Small intestine (tissue), 7 donors: ENCODE results near the gene INPP4A. TPM values are rescaled to one million over a fixed set of nuclear protein-coding genes. Genes with fewer than 3 reads are reported as not detected.

Experiments used
- DNase-seq, 2 donors: peaks; one replicate each; pipeline versions ENCODE4 v3.0.0 to v3.0.0-alpha.2; 2013
- FAIRE-seq: peaks from 2 replicates; lab custom pipeline; 2012; peaks lifted over from hg19 to GRCh38; lab: Jason Lieb, UNC
- H3K27ac ChIP-seq, 3 donors: one replicate each; pipeline ENCODE4 v1.5.1; 2013; ENCODE audit warnings: low read length in 2 of 3, mild to moderate bottlenecking in 2 of 3, control low read depth in 1 of 3, inconsistent platforms in 1 of 3, low read depth in 1 of 3, moderate library complexity in 1 of 3
- H3K27me3 ChIP-seq, 3 donors: one replicate each; pipeline ENCODE4 v1.6.1; 2013; ENCODE audit warnings: low read length in 3 of 3, inconsistent platforms in 1 of 3; ENCODE audit not compliant: control insufficient read depth in 3 of 3, insufficient read depth in 3 of 3
- H3K36me3 ChIP-seq, 3 donors: one replicate each; pipeline ENCODE4 v1.6.1; 2013; ENCODE audit warnings: low read length in 3 of 3, inconsistent platforms in 1 of 3, low read depth in 1 of 3, mild to moderate bottlenecking in 1 of 3, moderate library complexity in 1 of 3; ENCODE audit not compliant: control insufficient read depth in 3 of 3, insufficient read depth in 2 of 3
- H3K4me1 ChIP-seq, 3 donors: one replicate each; pipeline ENCODE4 v1.6.1; 2013; ENCODE audit warnings: low read length in 2 of 3, inconsistent platforms in 1 of 3, low read depth in 1 of 3, mild to moderate bottlenecking in 1 of 3, moderate library complexity in 1 of 3; ENCODE audit not compliant: control insufficient read depth in 3 of 3, insufficient read depth in 2 of 3
- H3K4me3 ChIP-seq, 3 donors: one replicate each; pipeline ENCODE4 v1.5.1; 2013; ENCODE audit warnings: low read length in 3 of 3, control low read depth in 1 of 3, inconsistent platforms in 1 of 3, low read depth in 1 of 3, mild to moderate bottlenecking in 1 of 3, moderate library complexity in 1 of 3
- H3K9me3 ChIP-seq, 2 donors: one replicate each; pipeline ENCODE4 v1.6.1; 2013; ENCODE audit warnings: low read depth in 1 of 2, low read length in 1 of 2; ENCODE audit not compliant: control insufficient read depth in 2 of 2, insufficient read depth in 1 of 2
- WGBS, 3 donors: extraction: QIAGEN DNeasy Blood & Tissue Kit; methylation state at CpG; one replicate each; pipeline ENCODE4 v1.1.7; 2013; 5-methylcytosine and 5-hydroxymethylcytosine counted together
- polyA plus RNA-seq, 4 donors: library from polyadenylated mRNA; stranded (reverse) in 3 of 4; unstranded in 1 of 4; fragments of 200-250 nt in 3 of 4; fragments of 120-200 nt in 1 of 4; gene quantifications; one replicate each; pipeline versions ENCODE4 v1.2.1 to v1.2.3, GENCODE V29; 2013
- donor health status: healthy with polysubstance abuse.
- donor health status: control.
- donor health status: control.
- donor health status: Bipolar disorder and iron deficiency.
- donor health status: healthy.

Gene INPP4A
- polyA plus RNA-seq, 4 donors = 1.6 to 8.3 (median 4.1) TPM

DNA sequence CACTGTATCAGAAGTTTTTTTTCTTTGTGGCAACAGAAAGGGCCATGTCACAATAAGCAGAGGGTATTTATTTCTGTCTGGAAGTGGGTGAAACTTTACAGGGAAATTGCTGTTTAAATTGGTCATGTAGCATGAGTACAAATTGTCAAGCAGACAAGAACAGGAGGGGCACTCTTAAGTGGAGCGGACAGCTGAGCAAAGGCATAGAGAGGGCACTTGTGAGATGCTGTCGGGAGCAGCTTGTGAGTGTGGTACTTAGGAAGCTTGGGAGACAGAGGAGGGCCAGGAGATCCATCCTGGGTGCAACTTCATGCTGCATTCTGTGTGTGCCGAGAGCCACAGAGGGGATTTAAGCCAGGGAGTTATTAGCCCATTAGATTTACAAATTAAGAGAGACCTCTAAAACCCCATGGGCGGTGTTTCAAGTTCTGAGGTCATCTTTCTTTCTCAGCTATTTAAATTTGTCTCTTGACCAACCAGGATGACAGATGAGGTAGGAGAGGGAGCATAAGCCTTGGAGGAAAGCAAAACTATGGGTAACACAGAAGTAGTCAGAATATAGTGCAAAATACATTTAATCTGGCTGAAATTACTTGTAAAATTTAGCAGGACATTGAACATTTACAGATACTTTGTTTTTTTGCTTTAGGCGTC is 30.4 kb downstream of the INPP4A start:
- FAIRE-seq (no peak), DNase-seq (no peak)
- H3K27me3 ChIP-seq = no peaks in the 10 kb centered on the region
- peaks cover 0 to 11% (median 0%) of the 10 kb centered on the region in 3 donors for H3K36me3 ChIP-seq
- H3K4me3 ChIP-seq = no peak overlapping the region
- H3K27ac ChIP-seq = no peak overlapping the region
- peaks cover 4 to 30% (median 7%) of the 10 kb centered on the region in 3 donors for H3K4me1 ChIP-seq
- H3K9me3 ChIP-seq = no peaks in the 10 kb centered on the region
- WGBS, 3 donors = 83 to 91% (median 91%) methylated on average over 5 of the region's 5 CpGs

DNA sequence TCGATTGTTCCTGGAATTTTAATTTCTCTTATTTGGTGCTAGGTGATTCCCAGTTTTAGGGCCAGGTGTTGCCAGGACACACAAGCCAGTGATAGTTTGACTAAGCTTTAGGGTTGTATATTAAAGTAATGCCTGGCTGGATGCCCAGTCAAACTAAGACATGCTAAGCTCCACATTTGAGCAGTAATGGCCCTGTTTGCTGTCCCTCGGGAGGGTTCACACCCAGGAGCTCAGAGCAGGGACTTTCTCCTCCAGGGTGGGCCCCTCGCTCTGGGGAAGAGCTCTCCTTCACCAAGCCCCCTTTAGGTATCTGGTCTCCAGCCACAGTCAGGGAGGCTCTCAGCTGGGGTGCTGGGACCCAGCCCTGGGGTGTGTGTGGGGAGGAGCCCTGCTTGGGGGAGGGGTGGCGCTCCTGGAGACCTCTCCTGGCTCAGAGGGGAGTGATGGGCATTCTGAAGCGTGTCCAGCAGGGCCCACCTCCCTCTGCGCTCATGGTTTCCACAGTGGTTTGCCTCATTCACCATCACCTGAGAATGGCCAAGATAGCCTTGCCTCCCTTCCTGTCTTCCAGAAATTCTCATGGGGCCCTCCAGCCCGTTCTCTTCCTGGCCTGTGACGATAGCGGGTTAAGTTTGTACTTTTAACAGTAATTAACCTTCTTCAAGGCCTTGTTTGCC is 31.7 kb downstream of the INPP4A start:
- 44 to 77% (median 60%) methylated on average over 9 of the region's 9 CpGs for WGBS, 3 donors
- Histone ChIP-seq H3K36me3 (peaks cover 0 to 8% (median 0%) of the 10 kb centered on the region in 3 donors), H3K4me1 (peaks cover 4 to 31% (median 7%) of the 10 kb centered on the region in 3 donors), H3K9me3 (no peaks in the 10 kb centered on the region), H3K4me3 (no peak overlapping the region), H3K27me3 (no peaks in the 10 kb centered on the region), H3K27ac (no peak overlapping the region)
- FAIRE-seq = no peak
- DNase-seq = peak; percentile 19 to 51

- H3K27me3 ChIP-seq = no peaks in the 10 kb centered on the region
- no peak overlapping the region for H3K27ac ChIP-seq
- H3K9me3 ChIP-seq = no peaks in the 10 kb centered on the region
- peaks cover 4 to 29% (median 7%) of the 10 kb centered on the region in 3 donors for H3K4me1 ChIP-seq
- DNase-seq (no peak), FAIRE-seq (no peak)
- no peak overlapping the region for H3K4me3 ChIP-seq
- peaks cover 0 to 8% (median 0%) of the 10 kb centered on the region in 3 donors for H3K36me3 ChIP-seq
- 94 to 96% (median 95%) methylated on average over 10 of the region's 10 CpGs for WGBS, 3 donors
Measured at GRCh38 chr2:98477036-98477435, 32.4 kb downstream of the INPP4A start.

DNA sequence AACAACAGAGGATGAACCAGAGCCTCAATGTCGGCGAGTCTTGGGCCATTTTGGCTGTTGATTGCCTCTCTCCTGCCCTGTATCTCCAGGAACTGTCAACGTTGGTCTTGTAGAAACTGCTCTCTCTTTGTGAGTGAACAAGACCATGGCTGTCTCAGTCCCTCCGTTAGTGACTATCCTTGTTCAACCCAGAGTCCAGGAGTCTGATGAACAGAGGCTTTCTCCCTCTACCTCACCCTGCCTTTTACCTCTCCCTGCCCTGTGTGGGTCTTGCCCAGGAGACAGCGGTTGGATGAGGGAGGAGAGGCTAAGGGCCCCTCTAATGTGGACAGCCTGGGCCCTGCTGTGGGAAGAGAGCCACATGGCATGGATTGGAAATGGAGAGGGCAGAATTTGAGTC is 32.8 kb downstream of the INPP4A start:
- DNase-seq = no peak
- H3K4me1 ChIP-seq = peaks cover 4 to 25% (median 7%) of the 10 kb centered on the region in 3 donors
- 95 to 100% (median 96%) methylated on average over 5 of the region's 5 CpGs for WGBS, 3 donors
- no peaks in the 10 kb centered on the region for H3K27me3 ChIP-seq
- FAIRE-seq = no peak
- no peak overlapping the region for H3K27ac ChIP-seq
- H3K36me3 ChIP-seq = peaks cover 0 to 8% (median 0%) of the 10 kb centered on the region in 3 donors
- H3K9me3 ChIP-seq = no peaks in the 10 kb centered on the region
- H3K4me3 ChIP-seq = no peak overlapping the region

DNA sequence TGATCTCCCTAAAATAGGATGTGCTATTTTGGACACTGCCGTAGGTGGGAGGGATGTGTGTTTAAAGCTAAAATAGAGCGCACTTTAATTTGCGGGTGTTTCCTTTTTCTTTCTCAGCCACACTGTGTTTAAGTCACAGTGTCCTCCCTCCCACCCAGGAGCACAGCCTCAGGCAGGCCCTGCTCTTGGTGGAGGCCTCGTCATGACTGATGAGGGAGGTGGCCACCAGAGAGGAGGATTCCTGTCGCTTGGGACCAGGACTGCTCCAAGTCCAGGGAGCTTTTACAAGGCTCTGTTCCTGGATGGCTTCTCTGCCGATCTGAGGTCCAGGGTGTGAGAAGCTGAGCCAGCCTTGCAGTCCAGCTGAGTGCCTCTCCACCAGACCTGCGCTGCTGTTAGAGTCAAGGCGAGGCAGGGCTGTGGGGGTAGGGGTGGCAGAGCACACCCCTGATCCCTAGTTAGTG is 33.5 kb downstream of the INPP4A start:
- H3K36me3 ChIP-seq = peaks cover 0 to 8% (median 0%) of the 10 kb centered on the region in 3 donors
- no peaks in the 10 kb centered on the region for H3K27me3 ChIP-seq
- DNase-seq (no peak), FAIRE-seq (no peak)
- WGBS, 3 donors = 86 to 97% (median 96%) methylated on average over 8 of the region's 8 CpGs
- peaks cover 4 to 25% (median 7%) of the 10 kb centered on the region in 3 donors for H3K4me1 ChIP-seq
- H3K4me3 ChIP-seq = no peak overlapping the region
- no peak overlapping the region for H3K27ac ChIP-seq
- no peaks in the 10 kb centered on the region for H3K9me3 ChIP-seq

GRCh38 chr2:98478907-98479306 is 34.2 kb downstream of the INPP4A start:
- no peaks in the 10 kb centered on the region for H3K9me3 ChIP-seq
- H3K27ac ChIP-seq = peak overlapping the region in 1 of 3 donors; percentile 33
- no peaks in the 10 kb centered on the region for H3K27me3 ChIP-seq
- WGBS, 3 donors = 73 to 82% (median 77%) methylated on average over 4 of the region's 4 CpGs
- peaks cover 6 to 23% (median 7%) of the 10 kb centered on the region in 3 donors for H3K4me1 ChIP-seq
- H3K36me3 ChIP-seq = peaks cover 0 to 8% (median 0%) of the 10 kb centered on the region in 3 donors
- DNase-seq = no peak
- FAIRE-seq = no peak
- no peak overlapping the region for H3K4me3 ChIP-seq

DNA sequence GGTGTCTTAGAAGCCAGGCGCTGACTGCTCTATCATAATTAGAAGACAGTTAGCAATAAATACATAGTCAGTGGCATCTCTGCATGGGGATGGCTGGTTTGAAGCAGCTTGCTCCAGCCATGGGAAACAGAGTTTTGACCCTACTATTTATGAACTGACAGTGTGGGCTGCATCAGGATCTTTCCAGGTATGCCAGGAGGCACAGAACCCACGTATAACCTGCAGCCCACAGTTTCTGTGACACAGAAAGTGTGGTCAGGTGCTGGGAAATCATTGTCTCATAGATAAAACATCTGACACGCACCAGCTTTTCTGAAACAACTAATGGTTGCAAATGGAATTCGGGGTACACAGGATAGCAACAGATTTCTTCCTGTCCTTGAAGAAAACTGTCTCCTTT is 34.7 kb downstream of the INPP4A start:
- H3K27me3 ChIP-seq = no peaks in the 10 kb centered on the region
- peaks cover 0 to 8% (median 0%) of the 10 kb centered on the region in 3 donors for H3K36me3 ChIP-seq
- H3K4me3 ChIP-seq = no peak overlapping the region
- FAIRE-seq = no peak
- peaks cover 7 to 21% (median 10%) of the 10 kb centered on the region in 3 donors for H3K4me1 ChIP-seq
- no peak for DNase-seq
- no peaks in the 10 kb centered on the region for H3K9me3 ChIP-seq
- peak overlapping the region in 1 of 3 donors; percentile 33 for H3K27ac ChIP-seq
- WGBS, 3 donors = 65 to 76% (median 68%) methylated on average over 4 of the region's 4 CpGs

DNA sequence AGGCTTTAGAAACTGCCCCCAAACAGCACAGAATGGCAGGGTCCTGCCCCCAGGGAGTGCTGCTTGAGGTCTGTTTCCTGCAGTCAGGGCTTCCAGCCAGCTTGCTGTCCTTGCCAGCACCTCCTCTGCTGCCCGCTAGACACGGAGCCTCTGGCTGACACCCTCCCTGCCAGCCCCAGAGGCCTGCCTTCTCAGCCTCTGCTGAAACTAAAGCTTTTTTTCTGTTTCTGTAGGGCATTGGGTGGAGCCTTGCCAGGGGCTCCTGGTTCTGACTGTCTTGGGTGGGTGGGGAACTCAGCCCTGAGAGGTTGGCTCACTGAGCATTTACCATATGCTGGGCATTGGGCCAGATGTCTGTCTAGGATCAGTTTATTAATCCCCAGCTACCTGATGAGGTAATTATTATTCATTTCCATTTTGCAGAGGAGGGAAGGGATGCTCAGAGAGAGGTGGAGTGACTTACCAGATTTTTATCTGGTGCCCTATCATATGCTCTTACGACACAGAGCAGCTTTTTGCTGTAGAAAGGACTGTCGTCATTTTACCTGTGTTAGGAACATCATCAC is 35.4 kb downstream of the INPP4A start:
- no peaks in the 10 kb centered on the region for H3K27me3 ChIP-seq
- FAIRE-seq (no peak), DNase-seq (peak; percentile 12 to 42)
- no peaks in the 10 kb centered on the region for H3K9me3 ChIP-seq
- peak overlapping the region in 1 of 3 donors; percentile 33 for H3K27ac ChIP-seq
- 28 to 43% (median 34%) methylated on average over 4 of the region's 4 CpGs for WGBS, 3 donors
- H3K4me3 ChIP-seq = no peak overlapping the region
- peaks cover 7 to 22% (median 10%) of the 10 kb centered on the region in 3 donors for H3K4me1 ChIP-seq
- peaks cover 0 to 8% (median 0%) of the 10 kb centered on the region in 3 donors for H3K36me3 ChIP-seq
